ENCODE measurements around the gene KRTAP10-5.

Gene KRTAP10-5

GRCh38 chr21:44579833-44580144 is 615 bp downstream of the KRTAP10-5 start:
- H3K9me3 Mint-ChIP-seq, result peaks cover 47% of the 10 kb centered on the region
- no peak for TF ChIP-seq CTCF (IDR thresholded peaks at IDR 0.05; ENCODE audit: unreplicated experiment in 3 of 3)
- H3K27me3 Mint-ChIP-seq (ENCODE audit: low read depth), result peaks cover 20% of the 10 kb centered on the region
- H3K36me3 Mint-ChIP-seq (ENCODE audit: low read depth), result peaks cover 4% of the 10 kb centered on the region
- H3K4me3 Mint-ChIP-seq, result no peak overlapping the region
- no peak overlapping the region for H3K27ac Mint-ChIP-seq
- no peaks in the 10 kb centered on the region for H3K4me1 Mint-ChIP-seq

- no peak for TF ChIP-seq CTCF (IDR thresholded peaks at IDR 0.05; ENCODE audit: unreplicated experiment in 3 of 3)
- peaks cover 47% of the 10 kb centered on the region for H3K9me3 Mint-ChIP-seq
- peaks cover 4% of the 10 kb centered on the region for H3K36me3 Mint-ChIP-seq (ENCODE audit: low read depth)
- no peak overlapping the region for H3K27ac Mint-ChIP-seq
- peaks cover 20% of the 10 kb centered on the region for H3K27me3 Mint-ChIP-seq (ENCODE audit: low read depth)
- H3K4me1 Mint-ChIP-seq, result no peaks in the 10 kb centered on the region
- no peak overlapping the region for H3K4me3 Mint-ChIP-seq
Observed at GRCh38 chr21:44579056-44579832, 1.2 kb downstream of the KRTAP10-5 start.

- TF ChIP-seq CTCF (IDR thresholded peaks at IDR 0.05; ENCODE audit: unreplicated experiment in 3 of 3), result no peak
- H3K27me3 Mint-ChIP-seq (ENCODE audit: low read depth), result peaks cover 20% of the 10 kb centered on the region
- H3K4me3 Mint-ChIP-seq, result no peak overlapping the region
- H3K36me3 Mint-ChIP-seq (ENCODE audit: low read depth), result peaks cover 4% of the 10 kb centered on the region
- no peak overlapping the region for H3K27ac Mint-ChIP-seq
- no peaks in the 10 kb centered on the region for H3K4me1 Mint-ChIP-seq
- peaks cover 47% of the 10 kb centered on the region for H3K9me3 Mint-ChIP-seq
Observed at GRCh38 chr21:44578371-44579055, 1.9 kb downstream of the KRTAP10-5 start.

GRCh38 chr21:44576025-44576420 is 4.4 kb downstream of the KRTAP10-5 start:
- Mint-ChIP-seq H3K36me3 (ENCODE audit: low read depth) (peaks cover 4% of the 10 kb centered on the region), H3K27me3 (ENCODE audit: low read depth) (peaks cover 21% of the 10 kb centered on the region), H3K4me3 (no peak overlapping the region), H3K4me1 (no peaks in the 10 kb centered on the region), H3K9me3 (peaks cover 47% of the 10 kb centered on the region), H3K27ac (no peak overlapping the region)
- no peak for TF ChIP-seq CTCF (IDR thresholded peaks at IDR 0.05; ENCODE audit: unreplicated experiment in 3 of 3)

GRCh38 chr21:44575307-44576024 is 4.9 kb downstream of the KRTAP10-5 start:
- Mint-ChIP-seq H3K4me1 (no peaks in the 10 kb centered on the region), H3K4me3 (no peak overlapping the region), H3K27me3 (ENCODE audit: low read depth) (peaks cover 20% of the 10 kb centered on the region), H3K36me3 (ENCODE audit: low read depth) (peaks cover 2% of the 10 kb centered on the region), H3K27ac (no peak overlapping the region), H3K9me3 (peaks cover 48% of the 10 kb centered on the region)
- TF ChIP-seq CTCF (IDR thresholded peaks at IDR 0.05; ENCODE audit: unreplicated experiment in 3 of 3), result no peak

Measured in nephron (organoid).